Measurements from ENCODE around the gene PKHD1. TPM values are rescaled to one million over a fixed set of nuclear protein-coding genes. Genes with fewer than 3 reads are reported as not detected.

The PKHD1 gene
- total and polyA plus RNA-seq, 2 of the 13 experiments (the other 11 are each of a cell fraction or from before 2014, with no cell fraction given): 0.01 to 0.13 TPM

GRCh38 chr6:51857134-51857533 is 230.3 kb downstream of the PKHD1 start (continued):
- TF ChIP-seq ZNF563 (CRISPR knock-in tag; IDR thresholded peaks at IDR 0.05): no peak
- no peak for TF ChIP-seq TEAD3 (CRISPR knock-in tag; optimal IDR thresholded peaks at IDR 0.05; ENCODE audit: borderline replicate concordance)
- no peak for TF ChIP-seq TOE1 (CRISPR knock-in tag; IDR thresholded peaks at IDR 0.05)

GRCh38 chr6:51856508-51856907 is 230.9 kb downstream of the PKHD1 start:
- in situ Hi-C loops (cut with HindIII; ENCODE audit: extremely low pct_ligation_motif_present, low pct_unique_long_range_greater_than_20kb): loop anchor here (10.0 kb wide), 1 partner anchor 168 kb away; no protein-coding TSS in a partner anchor

More at GRCh38 chr6:51856508-51856907, 230.9 kb downstream of the PKHD1 start:
- BruUV-seq (replicated peaks): no TSS peak
- DNase-seq (ENCODE audit: low spot score) (no peak), ATAC-seq (no peak), FAIRE-seq (no peak)
- no peak overlapping the region for H3K27ac ChIP-seq (ENCODE audit: extremely low read length, insufficient read depth, low read length)
- CTCF ChIA-PET (ENCODE audit: low intra/inter-chr PET ratio, low total read pairs): interaction anchor here (2.3 kb wide), 1 partner anchor 165 kb away, joined by 29 read pairs; no protein-coding TSS in a partner anchor
- TF ChIP-seq SP5 (CRISPR knock-in tag; IDR thresholded peaks at IDR 0.05; ENCODE audit: borderline replicate concordance, low read depth): no peak
- no peak for TF ChIP-seq TMF1 (CRISPR knock-in tag; IDR thresholded peaks at IDR 0.05; ENCODE audit: low read depth)
- TF ChIP-seq ZNF432 (CRISPR knock-in tag; IDR thresholded peaks at IDR 0.05; ENCODE audit: borderline replicate concordance): no peak
- TF ChIP-seq ZSCAN22 (CRISPR knock-in tag; IDR thresholded peaks at IDR 0.05): no peak
- no peak for TF ChIP-seq CBX5 (CRISPR knock-in tag; IDR thresholded peaks at IDR 0.05; ENCODE audit: borderline replicate concordance)
- no peak for TF ChIP-seq NFAT5 (CRISPR knock-in tag; IDR thresholded peaks at IDR 0.05)
- no peak for TF ChIP-seq ZNF18 (CRISPR knock-in tag; IDR thresholded peaks at IDR 0.05; ENCODE audit: insufficient replicate concordance)
- TF ChIP-seq PAWR (CRISPR knock-in tag; IDR thresholded peaks at IDR 0.05; ENCODE audit: borderline replicate concordance): no peak
- no peaks in the 10 kb centered on the region for H3K4me1 ChIP-seq (ENCODE audit: insufficient read depth, low read length)
- H2AFZ ChIP-seq (ENCODE audit: low read length): no peak overlapping the region
- no peak overlapping the region for H3K4me2 ChIP-seq (ENCODE audit: low read depth, low read length)
- H3K9me3 ChIP-seq (ENCODE audit: low read length): no peaks in the 10 kb centered on the region
- H3K79me2 ChIP-seq (ENCODE audit: insufficient read depth, low read length): no peaks in the 10 kb centered on the region
- no peaks in the 10 kb centered on the region for H3K27me3 ChIP-seq (ENCODE audit: control insufficient read depth in 1 of 2, insufficient read depth in 2 of 2, low read length in 2 of 2)
- no peaks in the 10 kb centered on the region for H3K36me3 ChIP-seq (replicated peaks in 1 of 2; ENCODE audit: control insufficient read depth in 1 of 2, insufficient read depth in 2 of 2, low read length in 2 of 2)
- H3K4me3 ChIP-seq (replicated peaks in 1 of 3; ENCODE audit: insufficient read depth in 1 of 3, low read depth in 2 of 3, low read length in 3 of 3): no peak overlapping the region
- intact Hi-C loops (cut with micrococcal nuclease; ENCODE audit: unreplicated experiment): no loop called here
- POLR2A ChIA-PET: no interaction called here
- no peak overlapping the region for H3K9ac ChIP-seq (ENCODE audit: insufficient read depth, low read depth, low read length)
- no peaks in the 10 kb centered on the region for H4K20me1 ChIP-seq (ENCODE audit: insufficient read depth, low read length)

Data from HepG2 (cell line).